Testis (tissue), 2 donors: Measurements from ENCODE around the gene NSA2.

Source experiments
- CTCF ChIP-seq, 3 experiments: fragments of 450-650 bp in 2 of 3; fragments of 200-600 bp in 1 of 3; sonication (generic) in 1 of 3; IDR thresholded peaks; one replicate each; pipeline ENCODE4 v1.5.1; 2016 to 2019; ENCODE audit warnings: antibody characterized with exemption in 3 of 3, mild to moderate bottlenecking in 2 of 3, moderate library complexity in 1 of 3
- POLR2A ChIP-seq: fragments of 450-650 bp; IDR thresholded peaks from one replicate; pipeline ENCODE4 v1.6.1; 2017; ENCODE audit warnings: antibody characterized with exemption, mild to moderate bottlenecking, moderate library complexity

GRCh38 chr5:74766849-74767578 is at the start of gene NSA2, which contains the start of gene GFM2:
- TF ChIP-seq CTCF (IDR thresholded peaks at IDR 0.05) (no peak), POLR2A (no peak)
